ENCODE data around the gene WWC2. TPM values are rescaled to one million over a fixed set of nuclear protein-coding genes. Genes with fewer than 3 reads are reported as not detected.
A peak's percentile ranks its signal among the peaks of the same experiment; 100 is the strongest.

WWC2 gene
- total RNA-seq, 1 experiment from 2014 or later, result 18.9 TPM

DNA sequence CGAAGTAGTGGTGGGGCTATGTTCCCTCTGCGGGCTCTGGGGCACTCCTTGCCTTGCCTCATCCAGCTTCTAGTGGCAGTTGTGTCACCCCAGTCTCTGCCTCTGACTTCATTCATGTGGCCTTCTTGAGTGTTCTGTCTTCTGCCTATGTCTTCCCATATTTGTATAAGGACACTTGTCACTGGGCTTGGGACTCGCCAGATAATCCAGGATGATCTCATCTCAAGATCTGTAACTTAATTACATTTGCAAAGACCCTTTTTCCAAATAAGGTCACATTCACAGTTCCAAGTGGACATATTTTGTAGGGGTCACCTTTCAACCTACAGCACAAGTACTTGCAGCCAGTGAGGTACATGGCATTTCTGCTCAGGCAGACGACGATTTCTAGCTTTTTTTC lies 253.5 kb downstream of the WWC2 start:
- DNase-seq (ENCODE audit: low read depth), result no peak

GRCh38 chr4:183353557-183353956 lies 254.5 kb downstream of the WWC2 start:
- DNase-seq (ENCODE audit: low read depth), result no peak

DNA sequence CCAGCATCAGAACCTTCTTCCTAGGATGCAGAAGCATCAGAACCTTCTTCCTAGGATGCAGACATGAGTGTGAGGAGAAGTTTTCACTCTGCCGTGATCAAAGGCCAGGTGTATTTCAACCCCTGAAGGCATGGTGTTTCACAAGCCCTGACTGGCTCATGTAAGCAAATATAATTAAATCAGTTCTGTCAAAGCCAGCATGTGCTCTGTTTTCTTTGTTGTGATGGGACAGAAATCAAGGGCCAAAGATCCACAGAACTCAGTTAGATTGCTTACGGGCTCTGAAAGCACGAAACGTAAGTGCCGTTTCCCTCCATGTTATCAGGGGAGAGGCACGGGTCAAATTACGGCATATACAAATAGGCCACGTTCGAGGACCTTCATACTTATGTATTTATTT lies 255.2 kb downstream of the WWC2 start:
- DNase-seq (ENCODE audit: low read depth), result no peak

- peak; percentile 73 for DNase-seq (ENCODE audit: low read depth)
Measured at GRCh38 chr4:183355405-183355804, 256.3 kb downstream of the WWC2 start.

- DNase-seq (ENCODE audit: low read depth), result no peak
Measured at GRCh38 chr4:183356173-183356830, 257.2 kb downstream of the WWC2 start.

DNA sequence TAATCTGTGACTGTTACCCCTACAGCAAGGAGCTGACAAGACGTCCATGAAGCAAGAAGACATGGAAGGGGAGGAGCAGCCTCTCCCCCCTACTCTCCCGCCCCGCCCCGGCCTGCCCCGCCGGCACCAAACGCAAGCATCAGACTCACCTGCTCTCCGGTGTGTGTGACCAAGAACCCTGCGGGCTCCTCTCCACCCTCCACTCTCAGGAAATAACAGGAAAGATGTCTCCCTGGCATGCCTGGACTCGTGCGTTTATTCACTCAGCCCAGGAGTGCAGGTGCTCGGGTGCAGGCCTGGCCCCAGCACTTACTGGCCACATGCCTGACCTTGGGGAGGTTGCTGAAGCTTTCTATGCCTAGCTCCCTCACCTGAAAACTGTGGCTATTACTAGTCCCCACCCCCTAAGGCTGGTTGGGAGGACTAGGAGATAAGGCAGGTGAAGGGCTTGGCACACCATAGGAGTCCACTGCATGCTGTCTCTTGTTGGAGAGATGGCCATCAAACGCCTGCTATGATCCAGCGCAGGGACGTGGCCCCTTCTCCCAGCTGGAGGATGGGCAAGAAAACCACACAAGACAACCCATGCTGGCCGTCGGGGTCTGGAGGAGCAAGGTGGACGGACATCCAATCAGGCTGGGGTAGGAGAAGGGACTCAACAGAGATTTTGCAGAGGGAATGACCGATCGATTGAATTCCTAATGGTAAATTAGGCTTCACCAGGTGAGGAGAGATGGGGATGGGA lies 258.0 kb downstream of the WWC2 start:
- no peak for DNase-seq (ENCODE audit: low read depth)

DNA sequence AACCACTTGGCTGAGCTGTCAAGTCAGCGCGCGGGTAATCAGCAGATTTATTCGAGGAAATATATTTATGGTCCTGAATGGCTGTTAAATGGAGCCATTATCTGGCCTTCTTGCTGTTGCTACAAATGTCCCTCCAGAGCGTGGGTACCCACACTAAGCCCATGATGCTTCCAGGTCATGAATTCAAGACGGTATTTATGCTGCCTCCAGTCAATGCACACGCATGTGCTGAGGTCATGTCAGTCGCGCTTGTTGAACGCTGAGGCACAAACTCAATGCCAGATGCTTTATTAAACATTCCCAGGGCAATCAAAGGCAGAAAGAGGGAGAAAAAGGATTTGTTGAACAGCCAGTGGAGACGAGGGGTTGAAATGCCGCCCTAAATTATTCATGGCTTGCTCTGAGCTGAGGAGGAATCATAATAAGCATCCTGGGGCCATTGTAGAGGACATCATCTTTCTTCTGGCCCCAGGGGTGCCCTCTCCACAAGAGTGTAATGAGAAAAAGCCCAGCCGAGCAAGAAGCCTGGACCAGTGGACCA lies 259.2 kb downstream of the WWC2 start:
- DNase-seq (ENCODE audit: low read depth), result no peak

GRCh38 chr4:183360161-183360919 lies 261.3 kb downstream of the WWC2 start:
- DNase-seq (ENCODE audit: low read depth), result peak; percentile 43

DNA sequence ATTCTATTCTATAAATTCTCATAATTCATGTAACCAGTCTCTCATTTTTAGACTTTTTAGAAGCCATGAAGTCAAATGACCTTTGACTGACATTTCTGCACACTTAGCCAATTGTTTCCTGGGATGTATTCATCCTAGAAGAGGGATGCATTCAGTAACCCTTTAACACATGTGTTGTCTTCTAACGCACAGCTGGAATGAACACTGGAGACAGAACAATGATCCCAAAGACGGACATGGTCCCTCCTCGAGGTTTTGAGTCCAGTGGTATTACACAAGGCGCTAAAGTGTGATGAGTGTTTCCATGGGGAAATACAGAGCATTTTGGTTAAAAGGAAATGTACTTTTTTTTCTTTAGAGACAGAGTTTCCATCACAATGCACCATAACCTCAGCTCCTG lies 263.0 kb downstream of the WWC2 start:
- DNase-seq (ENCODE audit: low read depth), result peak; percentile 29

GRCh38 chr4:183362916-183363542 lies 264.0 kb downstream of the WWC2 start:
- peak; percentile 4 for DNase-seq (ENCODE audit: low read depth)

DNA sequence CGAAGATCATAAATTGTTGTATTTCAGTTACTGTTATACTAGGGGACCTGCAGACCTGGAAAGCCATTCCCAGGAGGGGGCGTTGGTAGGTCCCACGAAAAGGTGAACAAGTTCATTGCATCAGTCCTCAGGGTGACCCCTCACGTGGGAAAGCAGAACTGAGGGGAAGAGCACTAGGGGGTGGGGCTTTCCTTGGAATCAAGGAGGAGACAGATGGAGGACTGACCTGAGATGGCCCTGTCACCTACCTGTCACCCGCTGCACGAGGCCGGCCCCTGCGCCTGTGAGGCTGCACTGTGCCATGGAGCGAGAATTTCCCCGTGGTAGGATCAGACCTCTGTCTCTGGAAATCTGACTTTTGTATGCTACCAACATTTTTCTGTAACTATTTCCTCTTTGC lies 265.0 kb downstream of the WWC2 start:
- DNase-seq (ENCODE audit: low read depth), result no peak

DNA sequence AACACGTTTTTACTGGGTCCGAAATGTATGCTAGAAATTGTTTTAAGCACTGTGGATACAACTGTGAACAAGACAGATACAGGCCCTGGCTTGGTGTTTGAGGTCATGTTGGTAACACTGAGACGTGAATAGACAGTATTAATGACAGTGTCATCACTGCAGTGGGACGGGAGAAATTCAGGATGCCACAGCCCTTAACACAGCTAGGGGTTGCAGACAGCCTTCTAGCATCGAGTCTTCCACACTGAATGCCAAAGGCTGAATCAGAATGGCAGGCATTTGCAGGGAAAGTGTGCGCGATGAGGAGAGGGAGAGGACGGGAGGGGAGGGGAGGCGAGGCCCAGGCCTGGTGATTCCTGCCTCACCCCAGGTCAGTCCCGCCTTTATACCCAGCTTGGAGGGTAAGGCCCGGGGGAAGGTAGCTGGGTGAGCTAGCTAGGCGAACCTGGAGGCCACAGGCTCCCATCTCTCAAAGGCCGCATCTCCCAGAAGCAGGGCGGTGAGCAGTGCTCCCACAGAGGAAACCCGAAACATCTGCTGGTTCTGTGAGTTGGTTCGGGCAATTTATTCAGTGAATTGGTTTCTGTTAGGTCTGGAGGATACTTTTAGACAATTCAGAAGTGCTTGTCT lies 267.3 kb downstream of the WWC2 start:
- no peak for DNase-seq (ENCODE audit: low read depth)

DNA sequence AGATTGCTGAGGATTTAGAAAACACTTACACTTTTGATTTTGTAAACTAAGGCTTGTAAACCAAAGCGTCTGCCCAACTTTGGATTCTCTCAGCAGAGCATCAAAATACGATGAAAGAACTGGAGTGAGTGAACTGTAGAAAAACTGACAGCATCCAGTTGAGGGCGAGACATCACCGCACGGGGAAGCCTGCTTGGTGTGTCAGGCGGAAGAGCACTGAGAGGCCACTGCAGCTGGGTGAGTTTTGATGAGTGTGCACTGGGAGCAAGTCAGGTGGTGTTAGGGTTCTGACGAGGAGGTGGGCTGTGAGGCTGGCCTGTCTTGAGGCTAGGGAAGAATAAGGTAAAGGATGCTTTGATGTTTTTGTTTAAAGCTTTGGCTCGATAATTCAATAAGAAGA lies 270.0 kb downstream of the WWC2 start:
- DNase-seq (ENCODE audit: low read depth), result no peak

Other genes with a start within 250 kb of the WWC2 start
- 59.4 and 70.6 TPM in 2 replicates for gene DCTD, start 181.9 kb upstream of the WWC2 start, total RNA-seq (2014; rRNA removed; shearing (Covaris generic))
- not detected in 2 replicates for gene CLDN22, start 221.0 kb downstream of the WWC2 start, total RNA-seq (2014; rRNA removed; shearing (Covaris generic))
- gene CLDN24, start 223.2 kb downstream of the WWC2 start, total RNA-seq (2014; rRNA removed; shearing (Covaris generic)), result not detected in 2 replicates